HepG2 (cell line): ENCODE results near the gene CPT1B. TPM values are rescaled to one million over a fixed set of nuclear protein-coding genes. Genes with fewer than 3 reads are reported as not detected.

Source experiments
- ARHGAP35 ChIP-seq: sonication (generic); formaldehyde crosslinking; IDR thresholded peaks from 2 replicates; pipeline ENCODE4 v1.9.0; 2022; ENCODE audit warnings: mild to moderate bottlenecking, inconsistent platforms, moderate library complexity, missing genetic modification reagents, borderline replicate concordance
- ARNT2 ChIP-seq: sonication (generic); formaldehyde crosslinking; IDR thresholded peaks from 2 replicates; pipeline ENCODE4 v1.8.0; 2022; ENCODE audit warnings: mild to moderate bottlenecking, low read depth, missing genetic modification reagents, moderate library complexity
- HOXA3 ChIP-seq: sonication (generic); formaldehyde crosslinking; IDR thresholded peaks from 2 replicates; pipeline ENCODE4 v1.5.0; 2020; ENCODE audit warnings: missing genetic modification reagents
- NBN ChIP-seq: fragments of 450-650 bp; conservative IDR thresholded peaks from 2 replicates; pipeline ENCODE4 v1.6.1; 2017
- RBM22 ChIP-seq: fragments of 200-400 bp; formaldehyde crosslinking; optimal IDR thresholded peaks from 2 replicates; pipeline ENCODE3; 2017; ENCODE audit warnings: mild to moderate bottlenecking, low read length, moderate library complexity
- RFXAP ChIP-seq: sonication (generic); formaldehyde crosslinking; IDR thresholded peaks from 2 replicates; pipeline ENCODE4 v1.4.0; 2020; ENCODE audit warnings: missing genetic modification reagents, borderline replicate concordance
- ZC3H4 ChIP-seq: sonication (generic); formaldehyde crosslinking; IDR thresholded peaks from 2 replicates; pipeline ENCODE4 v1.4.0; 2020; ENCODE audit warnings: missing genetic modification reagents, borderline replicate concordance
- ZFP36 ChIP-seq: fragments of 150-350 bp; IDR thresholded peaks from 2 replicates; pipeline ENCODE4 v1.6.1; 2018; ENCODE audit warnings: borderline replicate concordance, low read length, low read depth; ENCODE audit not compliant: partially characterized antibody
- ZNF326 ChIP-seq: sonication (generic); formaldehyde crosslinking; IDR thresholded peaks from 2 replicates; pipeline ENCODE4 v1.4.0; 2020; ENCODE audit warnings: missing genetic modification reagents, borderline replicate concordance
- ZNF563 ChIP-seq: sonication (generic); formaldehyde crosslinking; IDR thresholded peaks from 2 replicates; pipeline ENCODE4 v1.8.0; 2022; ENCODE audit warnings: mild to moderate bottlenecking, moderate library complexity, missing genetic modification reagents
- polyA plus RNA-seq, 8 experiments: library from polyadenylated mRNA; depleted of rRNA in 3 of 8; stranded (reverse) in 7 of 8; unstranded in 1 of 8; fragments of >200 nt; fragmentation: Illumina TruSeq in 4 of 8; extraction: Trizol in 4 of 8; gene quantifications; 2 replicates each; pipeline versions ENCODE4 v1.2.1 to v1.2.3, GENCODE V29; 2011 to 2016; ENCODE audit warnings: low read depth in 4 of 8, missing spikeins in 1 of 8, mixed read lengths in 1 of 8; ENCODE audit not compliant: insufficient read depth in 1 of 8
- total RNA-seq, 5 experiments: library from RNA; depleted of rRNA; stranded (reverse); fragments of >200 nt; fragmentation: Illumina TruSeq; extraction: Trizol; gene quantifications; 2 replicates each; pipeline ENCODE4 v1.2.3, GENCODE V29; 2016; ENCODE audit warnings: low read depth in 1 of 5
- TF ChIP-seq, protein P1 (sequence below): sonication (generic); formaldehyde crosslinking; IDR thresholded peaks from 2 replicates; pipeline ENCODE4 v1.4.0; 2020; ENCODE audit warnings: missing genetic modification reagents
- TF ChIP-seq, protein P2 (sequence below): sonication (generic); formaldehyde crosslinking; IDR thresholded peaks from 2 replicates; pipeline ENCODE4 v1.9.0; 2021; ENCODE audit warnings: mild to moderate bottlenecking, missing genetic modification reagents
- TF ChIP-seq, protein P3 (sequence below): fragments of 450-650 bp; IDR thresholded peaks from 2 replicates; pipeline ENCODE4 v1.6.1; 2017

Gene CPT1B
- total and polyA plus RNA-seq, 2 of the 13 experiments (the other 11 are each of a cell fraction or from before 2014, with no cell fraction given) = 9.2 to 19.5 TPM

DNA sequence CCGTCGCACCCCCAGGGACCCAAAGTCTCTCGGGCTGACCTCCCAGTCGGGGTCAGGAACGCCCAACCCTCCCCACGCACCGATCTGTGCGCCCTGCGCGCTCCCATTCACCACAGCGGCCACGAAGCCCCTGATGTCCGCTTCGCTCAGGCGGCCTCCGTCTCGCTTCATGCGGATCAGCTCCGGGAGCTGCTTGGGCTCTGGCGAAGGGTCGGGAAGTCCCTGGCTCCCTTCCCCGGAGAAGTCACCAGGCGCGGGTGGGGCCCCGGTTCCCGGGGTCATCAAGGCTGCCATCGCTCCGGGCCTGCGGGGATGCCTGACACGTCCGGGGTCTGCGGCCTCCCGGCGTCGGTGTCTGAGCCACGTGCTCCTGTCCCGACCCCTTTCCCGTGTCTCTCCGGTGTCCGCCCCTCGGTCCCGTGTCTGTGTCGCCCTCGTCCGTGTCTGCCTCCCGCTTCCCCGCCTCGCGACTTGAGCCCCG, 48.8 kb downstream of the CPT1B start (continued):
- no peak for TF ChIP-seq ZNF563 (CRISPR knock-in tag)
- TF ChIP-seq ZFP36 = no peak
- TF ChIP-seq ARNT2 = 0 out of 2 replicates have a peak, but pooled peaks have one; percentile 12
- TF ChIP-seq ZNF326 (CRISPR knock-in tag) = 0 out of 2 replicates have a peak, but pooled peaks have one; percentile 56
- TF ChIP-seq, protein P1, sequence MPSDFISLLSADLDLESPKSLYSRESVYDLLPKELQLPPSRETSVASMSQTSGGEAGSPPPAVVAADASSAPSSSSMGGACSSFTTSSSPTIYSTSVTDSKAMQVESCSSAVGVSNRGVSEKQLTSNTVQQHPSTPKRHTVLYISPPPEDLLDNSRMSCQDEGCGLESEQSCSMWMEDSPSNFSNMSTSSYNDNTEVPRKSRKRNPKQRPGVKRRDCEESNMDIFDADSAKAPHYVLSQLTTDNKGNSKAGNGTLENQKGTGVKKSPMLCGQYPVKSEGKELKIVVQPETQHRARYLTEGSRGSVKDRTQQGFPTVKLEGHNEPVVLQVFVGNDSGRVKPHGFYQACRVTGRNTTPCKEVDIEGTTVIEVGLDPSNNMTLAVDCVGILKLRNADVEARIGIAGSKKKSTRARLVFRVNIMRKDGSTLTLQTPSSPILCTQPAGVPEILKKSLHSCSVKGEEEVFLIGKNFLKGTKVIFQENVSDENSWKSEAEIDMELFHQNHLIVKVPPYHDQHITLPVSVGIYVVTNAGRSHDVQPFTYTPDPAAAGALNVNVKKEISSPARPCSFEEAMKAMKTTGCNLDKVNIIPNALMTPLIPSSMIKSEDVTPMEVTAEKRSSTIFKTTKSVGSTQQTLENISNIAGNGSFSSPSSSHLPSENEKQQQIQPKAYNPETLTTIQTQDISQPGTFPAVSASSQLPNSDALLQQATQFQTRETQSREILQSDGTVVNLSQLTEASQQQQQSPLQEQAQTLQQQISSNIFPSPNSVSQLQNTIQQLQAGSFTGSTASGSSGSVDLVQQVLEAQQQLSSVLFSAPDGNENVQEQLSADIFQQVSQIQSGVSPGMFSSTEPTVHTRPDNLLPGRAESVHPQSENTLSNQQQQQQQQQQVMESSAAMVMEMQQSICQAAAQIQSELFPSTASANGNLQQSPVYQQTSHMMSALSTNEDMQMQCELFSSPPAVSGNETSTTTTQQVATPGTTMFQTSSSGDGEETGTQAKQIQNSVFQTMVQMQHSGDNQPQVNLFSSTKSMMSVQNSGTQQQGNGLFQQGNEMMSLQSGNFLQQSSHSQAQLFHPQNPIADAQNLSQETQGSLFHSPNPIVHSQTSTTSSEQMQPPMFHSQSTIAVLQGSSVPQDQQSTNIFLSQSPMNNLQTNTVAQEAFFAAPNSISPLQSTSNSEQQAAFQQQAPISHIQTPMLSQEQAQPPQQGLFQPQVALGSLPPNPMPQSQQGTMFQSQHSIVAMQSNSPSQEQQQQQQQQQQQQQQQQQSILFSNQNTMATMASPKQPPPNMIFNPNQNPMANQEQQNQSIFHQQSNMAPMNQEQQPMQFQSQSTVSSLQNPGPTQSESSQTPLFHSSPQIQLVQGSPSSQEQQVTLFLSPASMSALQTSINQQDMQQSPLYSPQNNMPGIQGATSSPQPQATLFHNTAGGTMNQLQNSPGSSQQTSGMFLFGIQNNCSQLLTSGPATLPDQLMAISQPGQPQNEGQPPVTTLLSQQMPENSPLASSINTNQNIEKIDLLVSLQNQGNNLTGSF (CRISPR knock-in tag) = no peak
- TF ChIP-seq HOXA3 (CRISPR knock-in tag) = peak; percentile 7; the same call in 1 of the 2 replicates
- no peak for TF ChIP-seq NBN
- TF ChIP-seq, protein P2, sequence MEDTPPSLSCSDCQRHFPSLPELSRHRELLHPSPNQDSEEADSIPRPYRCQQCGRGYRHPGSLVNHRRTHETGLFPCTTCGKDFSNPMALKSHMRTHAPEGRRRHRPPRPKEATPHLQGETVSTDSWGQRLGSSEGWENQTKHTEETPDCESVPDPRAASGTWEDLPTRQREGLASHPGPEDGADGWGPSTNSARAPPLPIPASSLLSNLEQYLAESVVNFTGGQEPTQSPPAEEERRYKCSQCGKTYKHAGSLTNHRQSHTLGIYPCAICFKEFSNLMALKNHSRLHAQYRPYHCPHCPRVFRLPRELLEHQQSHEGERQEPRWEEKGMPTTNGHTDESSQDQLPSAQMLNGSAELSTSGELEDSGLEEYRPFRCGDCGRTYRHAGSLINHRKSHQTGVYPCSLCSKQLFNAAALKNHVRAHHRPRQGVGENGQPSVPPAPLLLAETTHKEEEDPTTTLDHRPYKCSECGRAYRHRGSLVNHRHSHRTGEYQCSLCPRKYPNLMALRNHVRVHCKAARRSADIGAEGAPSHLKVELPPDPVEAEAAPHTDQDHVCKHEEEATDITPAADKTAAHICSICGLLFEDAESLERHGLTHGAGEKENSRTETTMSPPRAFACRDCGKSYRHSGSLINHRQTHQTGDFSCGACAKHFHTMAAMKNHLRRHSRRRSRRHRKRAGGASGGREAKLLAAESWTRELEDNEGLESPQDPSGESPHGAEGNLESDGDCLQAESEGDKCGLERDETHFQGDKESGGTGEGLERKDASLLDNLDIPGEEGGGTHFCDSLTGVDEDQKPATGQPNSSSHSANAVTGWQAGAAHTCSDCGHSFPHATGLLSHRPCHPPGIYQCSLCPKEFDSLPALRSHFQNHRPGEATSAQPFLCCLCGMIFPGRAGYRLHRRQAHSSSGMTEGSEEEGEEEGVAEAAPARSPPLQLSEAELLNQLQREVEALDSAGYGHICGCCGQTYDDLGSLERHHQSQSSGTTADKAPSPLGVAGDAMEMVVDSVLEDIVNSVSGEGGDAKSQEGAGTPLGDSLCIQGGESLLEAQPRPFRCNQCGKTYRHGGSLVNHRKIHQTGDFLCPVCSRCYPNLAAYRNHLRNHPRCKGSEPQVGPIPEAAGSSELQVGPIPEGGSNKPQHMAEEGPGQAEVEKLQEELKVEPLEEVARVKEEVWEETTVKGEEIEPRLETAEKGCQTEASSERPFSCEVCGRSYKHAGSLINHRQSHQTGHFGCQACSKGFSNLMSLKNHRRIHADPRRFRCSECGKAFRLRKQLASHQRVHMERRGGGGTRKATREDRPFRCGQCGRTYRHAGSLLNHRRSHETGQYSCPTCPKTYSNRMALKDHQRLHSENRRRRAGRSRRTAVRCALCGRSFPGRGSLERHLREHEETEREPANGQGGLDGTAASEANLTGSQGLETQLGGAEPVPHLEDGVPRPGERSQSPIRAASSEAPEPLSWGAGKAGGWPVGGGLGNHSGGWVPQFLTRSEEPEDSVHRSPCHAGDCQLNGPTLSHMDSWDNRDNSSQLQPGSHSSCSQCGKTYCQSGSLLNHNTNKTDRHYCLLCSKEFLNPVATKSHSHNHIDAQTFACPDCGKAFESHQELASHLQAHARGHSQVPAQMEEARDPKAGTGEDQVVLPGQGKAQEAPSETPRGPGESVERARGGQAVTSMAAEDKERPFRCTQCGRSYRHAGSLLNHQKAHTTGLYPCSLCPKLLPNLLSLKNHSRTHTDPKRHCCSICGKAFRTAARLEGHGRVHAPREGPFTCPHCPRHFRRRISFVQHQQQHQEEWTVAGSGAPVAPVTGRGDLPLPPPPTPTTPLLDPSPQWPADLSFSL (CRISPR knock-in tag) = no peak
- no peak for TF ChIP-seq RFXAP (CRISPR knock-in tag)
- TF ChIP-seq ARHGAP35 = no peak
- no peak for TF ChIP-seq ZC3H4 (CRISPR knock-in tag)
- no peak for TF ChIP-seq RBM22
- TF ChIP-seq, protein P3, sequence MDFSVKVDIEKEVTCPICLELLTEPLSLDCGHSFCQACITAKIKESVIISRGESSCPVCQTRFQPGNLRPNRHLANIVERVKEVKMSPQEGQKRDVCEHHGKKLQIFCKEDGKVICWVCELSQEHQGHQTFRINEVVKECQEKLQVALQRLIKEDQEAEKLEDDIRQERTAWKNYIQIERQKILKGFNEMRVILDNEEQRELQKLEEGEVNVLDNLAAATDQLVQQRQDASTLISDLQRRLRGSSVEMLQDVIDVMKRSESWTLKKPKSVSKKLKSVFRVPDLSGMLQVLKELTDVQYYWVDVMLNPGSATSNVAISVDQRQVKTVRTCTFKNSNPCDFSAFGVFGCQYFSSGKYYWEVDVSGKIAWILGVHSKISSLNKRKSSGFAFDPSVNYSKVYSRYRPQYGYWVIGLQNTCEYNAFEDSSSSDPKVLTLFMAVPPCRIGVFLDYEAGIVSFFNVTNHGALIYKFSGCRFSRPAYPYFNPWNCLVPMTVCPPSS = no peak
